ENCODE measurements around the gene ADAMTS2.

ADAMTS2 gene

GRCh38 chr5:179160584-179160983 lies 184.7 kb downstream of the ADAMTS2 start:
- DNase-seq (ENCODE audit: low read depth): peak; percentile 52

GRCh38 chr5:179158556-179158955 lies 186.7 kb downstream of the ADAMTS2 start:
- no peak for DNase-seq (ENCODE audit: low read depth)

- no peak for DNase-seq (ENCODE audit: low read depth)
Measured at GRCh38 chr5:179154991-179155955, 190.0 kb downstream of the ADAMTS2 start.

- no peak for DNase-seq (ENCODE audit: low read depth)
Measured at GRCh38 chr5:179154346-179154990, 190.8 kb downstream of the ADAMTS2 start.

GRCh38 chr5:179153921-179154345 lies 191.3 kb downstream of the ADAMTS2 start:
- no peak for DNase-seq (ENCODE audit: low read depth)

GRCh38 chr5:179153341-179153901 lies 191.8 kb downstream of the ADAMTS2 start:
- DNase-seq (ENCODE audit: low read depth): no peak

- no peak for DNase-seq (ENCODE audit: low read depth)
Measured at GRCh38 chr5:179152941-179153340, 192.3 kb downstream of the ADAMTS2 start.

- DNase-seq (ENCODE audit: low read depth): no peak
Measured at GRCh38 chr5:179152144-179152895, 192.9 kb downstream of the ADAMTS2 start.

- no peak for DNase-seq (ENCODE audit: low read depth)
Measured at GRCh38 chr5:179151286-179152118, 193.8 kb downstream of the ADAMTS2 start.

- DNase-seq (ENCODE audit: low read depth): no peak
Measured at GRCh38 chr5:179150011-179150410, 195.2 kb downstream of the ADAMTS2 start.

GRCh38 chr5:179149278-179149677 lies 196.0 kb downstream of the ADAMTS2 start:
- no peak for DNase-seq (ENCODE audit: low read depth)

GRCh38 chr5:179148703-179149170 lies 196.5 kb downstream of the ADAMTS2 start:
- no peak for DNase-seq (ENCODE audit: low read depth)

GRCh38 chr5:179147991-179148702 lies 197.1 kb downstream of the ADAMTS2 start:
- DNase-seq (ENCODE audit: low read depth): no peak

- DNase-seq (ENCODE audit: low read depth): no peak
Measured at GRCh38 chr5:179146277-179146676, 199.0 kb downstream of the ADAMTS2 start.

GRCh38 chr5:179143446-179143845 lies 201.8 kb downstream of the ADAMTS2 start:
- DNase-seq (ENCODE audit: low read depth): peak; percentile 77

GRCh38 chr5:179142434-179143198 lies 202.6 kb downstream of the ADAMTS2 start:
- peak; percentile 91 for DNase-seq (ENCODE audit: low read depth)

- no peak for DNase-seq (ENCODE audit: low read depth)
Measured at GRCh38 chr5:179141867-179142266, 203.4 kb downstream of the ADAMTS2 start.

GRCh38 chr5:179140293-179140692 lies 205.0 kb downstream of the ADAMTS2 start:
- no peak for DNase-seq (ENCODE audit: low read depth)

- no peak for DNase-seq (ENCODE audit: low read depth)
Measured at GRCh38 chr5:179139936-179140235, 205.4 kb downstream of the ADAMTS2 start.

Data from ELR (cell line).